Loucy (cell line): ENCODE measurements around the gene MED7.

Source experiments
- H2AFZ ChIP-seq: fragments of 200-600 bp; sonication (generic); 2 replicates; pipeline ENCODE4 v1.6.0; 2016; ENCODE audit warnings: antibody characterized with exemption, mild to moderate bottlenecking, low read length, moderate library complexity
- H3F3A ChIP-seq: fragments of 200-600 bp; 2 replicates; pipeline ENCODE4 v1.6.0; 2016; ENCODE audit warnings: antibody characterized with exemption, low read depth, mild to moderate bottlenecking
- H3K27me3 ChIP-seq: fragments of 200-600 bp; sonication (generic); 2 replicates; pipeline ENCODE4 v1.6.1; 2014; ENCODE audit warnings: low read length, mild to moderate bottlenecking; ENCODE audit not compliant: insufficient read depth, poor library complexity, severe bottlenecking
- H3K36me3 ChIP-seq: fragments of 200-600 bp; sonication (generic); 2 replicates; pipeline ENCODE4 v1.6.1; 2016; ENCODE audit warnings: low read length; ENCODE audit not compliant: insufficient read depth
- H3K4me1 ChIP-seq: fragments of 200-600 bp; sonication (generic); 2 replicates; pipeline ENCODE4 v1.5.1; 2014; ENCODE audit warnings: low read length, mild to moderate bottlenecking; ENCODE audit not compliant: insufficient read depth, poor library complexity, severe bottlenecking
- H3K4me2 ChIP-seq: fragments of 200-600 bp; sonication (generic); 2 replicates; pipeline ENCODE4 v1.6.0; 2014; ENCODE audit warnings: antibody characterized with exemption, low read length, low read depth, mild to moderate bottlenecking; ENCODE audit not compliant: poor library complexity, severe bottlenecking
- H3K4me3 ChIP-seq: fragments of 200-600 bp; sonication (generic); 2 replicates; pipeline ENCODE4 v1.5.1; 2014; ENCODE audit warnings: low read length, mild to moderate bottlenecking, mixed read lengths; ENCODE audit not compliant: poor library complexity, severe bottlenecking
- H3K79me2 ChIP-seq: fragments of 200-600 bp; sonication (generic); 2 replicates; pipeline ENCODE4 v1.6.1; 2014; ENCODE audit warnings: low read length; ENCODE audit not compliant: insufficient read depth
- H3K9ac ChIP-seq: fragments of 200-600 bp; sonication (generic); 2 replicates; pipeline ENCODE4 v1.6.0; 2014; ENCODE audit warnings: mild to moderate bottlenecking, low read depth, low read length, moderate library complexity; ENCODE audit not compliant: poor library complexity, severe bottlenecking
- H3K9me2 ChIP-seq: fragments of 200-600 bp; sonication (generic); replicated peaks from 2 replicates; pipeline ENCODE4 v1.6.1; 2016; ENCODE audit warnings: low read depth, low read length, mixed read lengths
- H3K9me3 ChIP-seq: fragments of 200-600 bp; sonication (generic); 2 replicates; pipeline ENCODE4 v1.6.1; 2014; ENCODE audit warnings: mild to moderate bottlenecking, antibody characterized with exemption, low read length, low read depth; ENCODE audit not compliant: insufficient read depth
- H4K20me1 ChIP-seq: fragments of 200-600 bp; sonication (generic); 2 replicates; pipeline ENCODE4 v1.6.0; 2014; ENCODE audit warnings: antibody characterized with exemption, low read length, mild to moderate bottlenecking; ENCODE audit not compliant: insufficient read depth, poor library complexity, severe bottlenecking
- EZH2phosphoT487 ChIP-seq: fragments of 200-600 bp; IDR thresholded peaks from 2 replicates; pipeline ENCODE4 v1.6.1; 2018; ENCODE audit warnings: antibody characterized with exemption, mild to moderate bottlenecking, moderate library complexity, borderline replicate concordance
- TF ChIP-seq, protein P1 (sequence below): fragments of 200-600 bp; sonication (generic); conservative IDR thresholded peaks from 2 replicates; pipeline ENCODE4 v1.5.1; 2014; ENCODE audit warnings: mild to moderate bottlenecking, antibody characterized with exemption, low read length

The MED7 gene

DNA sequence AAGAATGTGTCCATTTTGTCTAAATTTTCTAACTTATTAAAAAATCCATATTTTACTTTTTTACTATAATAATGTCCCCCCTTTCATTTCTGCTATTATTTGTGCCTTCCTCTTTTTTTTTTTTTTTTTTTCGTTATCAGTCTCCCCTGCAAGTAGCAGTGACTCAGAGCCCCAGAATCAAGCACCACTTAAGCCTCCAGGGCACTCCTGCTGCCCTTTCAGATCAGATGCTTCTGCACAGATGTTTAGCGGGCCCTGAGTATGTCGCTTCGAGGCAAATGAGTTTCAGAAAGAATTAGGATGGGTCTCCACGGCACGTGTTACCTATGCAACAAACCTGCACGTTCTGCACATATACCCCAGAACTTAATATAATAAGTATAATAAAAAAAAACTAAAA is 11.7 kb downstream of the MED7 start:
- Histone ChIP-seq H2AFZ (no peak overlapping the region), H3K4me2 (no peak overlapping the region), H3K9me3 (no peaks in the 10 kb centered on the region), H3K36me3 (no peaks in the 10 kb centered on the region), H3K27me3 (no peaks in the 10 kb centered on the region), H3F3A (no peaks in the 10 kb centered on the region), H3K9ac (no peak overlapping the region), H3K79me2 (no peaks in the 10 kb centered on the region), H3K4me1 (no peaks in the 10 kb centered on the region), H3K4me3 (no peak overlapping the region), H3K9me2 (no peaks in the 10 kb centered on the region), H4K20me1 (no peaks in the 10 kb centered on the region)
- TF ChIP-seq, protein P1, sequence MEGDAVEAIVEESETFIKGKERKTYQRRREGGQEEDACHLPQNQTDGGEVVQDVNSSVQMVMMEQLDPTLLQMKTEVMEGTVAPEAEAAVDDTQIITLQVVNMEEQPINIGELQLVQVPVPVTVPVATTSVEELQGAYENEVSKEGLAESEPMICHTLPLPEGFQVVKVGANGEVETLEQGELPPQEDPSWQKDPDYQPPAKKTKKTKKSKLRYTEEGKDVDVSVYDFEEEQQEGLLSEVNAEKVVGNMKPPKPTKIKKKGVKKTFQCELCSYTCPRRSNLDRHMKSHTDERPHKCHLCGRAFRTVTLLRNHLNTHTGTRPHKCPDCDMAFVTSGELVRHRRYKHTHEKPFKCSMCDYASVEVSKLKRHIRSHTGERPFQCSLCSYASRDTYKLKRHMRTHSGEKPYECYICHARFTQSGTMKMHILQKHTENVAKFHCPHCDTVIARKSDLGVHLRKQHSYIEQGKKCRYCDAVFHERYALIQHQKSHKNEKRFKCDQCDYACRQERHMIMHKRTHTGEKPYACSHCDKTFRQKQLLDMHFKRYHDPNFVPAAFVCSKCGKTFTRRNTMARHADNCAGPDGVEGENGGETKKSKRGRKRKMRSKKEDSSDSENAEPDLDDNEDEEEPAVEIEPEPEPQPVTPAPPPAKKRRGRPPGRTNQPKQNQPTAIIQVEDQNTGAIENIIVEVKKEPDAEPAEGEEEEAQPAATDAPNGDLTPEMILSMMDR: no peak
- TF ChIP-seq EZH2phosphoT487: no peak

DNA sequence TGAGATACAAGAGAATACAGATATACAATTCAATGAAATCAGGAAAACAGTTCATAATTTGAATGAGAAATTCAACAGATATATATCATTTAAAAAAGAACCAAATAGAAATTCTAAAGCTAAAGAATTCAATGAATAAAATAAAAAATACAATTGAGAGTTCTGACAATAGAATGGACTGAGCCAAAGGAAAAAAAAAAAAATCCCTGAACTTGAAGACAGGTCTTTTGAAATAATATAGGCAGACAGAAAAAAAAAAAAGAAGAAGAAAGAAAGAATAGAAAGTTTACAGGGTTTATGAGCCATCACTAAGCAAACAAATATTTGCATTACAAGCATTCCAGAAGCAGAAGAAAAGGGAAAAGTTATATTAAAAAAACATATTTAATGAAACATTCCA is 21.0 kb downstream of the MED7 start:
- Histone ChIP-seq H3K36me3 (no peaks in the 10 kb centered on the region), H3F3A (no peaks in the 10 kb centered on the region), H3K9me3 (no peaks in the 10 kb centered on the region), H2AFZ (no peak overlapping the region), H3K79me2 (no peaks in the 10 kb centered on the region), H3K27me3 (no peaks in the 10 kb centered on the region), H4K20me1 (no peaks in the 10 kb centered on the region), H3K4me2 (no peak overlapping the region), H3K4me3 (no peak overlapping the region), H3K9me2 (no peaks in the 10 kb centered on the region), H3K4me1 (no peaks in the 10 kb centered on the region), H3K9ac (no peak overlapping the region)
- TF ChIP-seq EZH2phosphoT487: no peak
- TF ChIP-seq, protein P1: no peak

DNA sequence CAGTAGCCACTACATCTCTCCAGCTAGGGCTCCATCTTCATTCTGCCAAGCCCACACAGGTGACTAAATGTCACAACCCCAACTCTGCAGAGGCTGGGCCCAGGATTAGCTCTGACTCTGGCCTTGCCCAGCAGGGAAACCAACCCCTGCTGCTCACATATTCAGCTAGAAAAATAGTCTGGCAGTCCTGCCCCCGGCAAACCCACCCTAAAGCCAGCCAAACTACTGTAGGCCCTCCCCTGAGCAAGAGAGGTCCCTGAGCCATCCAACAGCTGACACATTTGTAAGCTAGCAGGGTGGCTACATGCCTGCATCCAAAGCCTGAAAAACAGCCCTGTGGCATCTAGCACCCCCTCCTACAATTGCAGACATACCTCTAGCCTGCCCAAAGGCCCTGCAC is 22.6 kb downstream of the MED7 start:
- Histone ChIP-seq H3K9me3 (no peaks in the 10 kb centered on the region), H3K79me2 (no peaks in the 10 kb centered on the region), H3F3A (no peaks in the 10 kb centered on the region), H3K4me3 (no peak overlapping the region), H3K36me3 (no peaks in the 10 kb centered on the region), H3K9ac (no peak overlapping the region), H3K4me2 (no peak overlapping the region), H3K27me3 (no peaks in the 10 kb centered on the region), H3K4me1 (no peaks in the 10 kb centered on the region), H2AFZ (no peak overlapping the region), H4K20me1 (no peaks in the 10 kb centered on the region), H3K9me2 (no peaks in the 10 kb centered on the region)
- no peak for TF ChIP-seq EZH2phosphoT487
- TF ChIP-seq, protein P1: no peak
